ENCODE results near the gene EPHA8. TPM values are rescaled to one million over a fixed set of nuclear protein-coding genes. Genes with fewer than 3 reads are reported as not detected.

Gene EPHA8
- total and polyA plus RNA-seq, 4 donors, result not detected

DNA sequence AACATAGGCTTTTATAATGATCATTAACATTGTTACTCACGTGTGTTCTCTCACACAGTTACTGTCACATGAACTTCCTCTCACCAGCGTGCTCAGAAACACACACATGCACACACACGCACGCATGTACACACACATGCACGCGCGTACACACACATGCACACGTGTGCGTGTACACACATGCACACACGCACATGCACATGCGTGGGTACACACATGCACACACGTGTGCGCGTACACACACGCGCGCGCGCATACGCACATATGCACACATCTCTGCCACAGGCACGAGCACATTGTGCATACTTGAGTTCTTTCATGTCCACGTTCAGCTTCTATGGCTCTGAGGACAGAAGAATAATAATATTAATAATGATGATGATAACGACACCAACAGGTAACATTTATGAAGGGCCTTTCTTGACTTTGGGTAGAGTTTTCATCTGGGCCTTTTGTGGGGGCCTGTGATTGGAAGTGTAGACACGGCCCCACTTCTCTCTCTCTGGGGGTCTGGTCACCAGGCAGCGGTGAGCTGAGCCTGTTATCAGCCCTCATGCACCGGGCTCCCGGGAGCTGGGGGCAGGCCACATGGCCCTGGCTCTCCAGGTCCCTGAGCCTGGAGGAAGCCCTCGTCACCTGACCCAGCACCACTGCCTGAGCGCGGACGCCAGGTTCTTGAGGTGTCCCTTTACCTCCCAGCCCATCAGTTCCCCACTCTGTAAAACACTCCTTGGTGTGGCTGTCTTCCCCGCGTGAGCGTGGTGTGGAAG is 7.0 kb downstream of the EPHA8 start:
- peaks cover 0 to 6% (median 1%) of the 10 kb centered on the region in 4 donors for H3K27me3 ChIP-seq (ENCODE audit: control insufficient read depth in 4 of 4, insufficient read depth in 4 of 4, low read length in 3 of 4)
- H3K27ac ChIP-seq (ENCODE audit: low read depth in 1 of 2, low read length in 2 of 2), result no peak overlapping the region
- TF ChIP-seq TAF1 (conservative IDR thresholded peaks at IDR 0.05) (no peak), HNF4G (IDR thresholded peaks at IDR 0.05) (no peak), FOXA1 (IDR thresholded peaks at IDR 0.05) (no peak), RXRA (IDR thresholded peaks at IDR 0.05) (no peak), YY1 (IDR thresholded peaks at IDR 0.05) (no peak), NR2F2 (IDR thresholded peaks at IDR 0.05) (no peak), FOXA2 (IDR thresholded peaks at IDR 0.05) (no peak), HNF4A (conservative IDR thresholded peaks at IDR 0.05) (no peak), RAD21 (IDR thresholded peaks at IDR 0.05) (no peak), EGR1 (IDR thresholded peaks at IDR 0.05; ENCODE audit: low read depth in 2 of 2) (no peak), GABPA (IDR thresholded peaks at IDR 0.05 in 1 of 2, conservative IDR thresholded peaks at IDR 0.05 in 1 of 2) (no peak), JUND (IDR thresholded peaks at IDR 0.05) (no peak), SP1 (IDR thresholded peaks at IDR 0.05) (no peak)
- TF ChIP-seq, protein P1, sequence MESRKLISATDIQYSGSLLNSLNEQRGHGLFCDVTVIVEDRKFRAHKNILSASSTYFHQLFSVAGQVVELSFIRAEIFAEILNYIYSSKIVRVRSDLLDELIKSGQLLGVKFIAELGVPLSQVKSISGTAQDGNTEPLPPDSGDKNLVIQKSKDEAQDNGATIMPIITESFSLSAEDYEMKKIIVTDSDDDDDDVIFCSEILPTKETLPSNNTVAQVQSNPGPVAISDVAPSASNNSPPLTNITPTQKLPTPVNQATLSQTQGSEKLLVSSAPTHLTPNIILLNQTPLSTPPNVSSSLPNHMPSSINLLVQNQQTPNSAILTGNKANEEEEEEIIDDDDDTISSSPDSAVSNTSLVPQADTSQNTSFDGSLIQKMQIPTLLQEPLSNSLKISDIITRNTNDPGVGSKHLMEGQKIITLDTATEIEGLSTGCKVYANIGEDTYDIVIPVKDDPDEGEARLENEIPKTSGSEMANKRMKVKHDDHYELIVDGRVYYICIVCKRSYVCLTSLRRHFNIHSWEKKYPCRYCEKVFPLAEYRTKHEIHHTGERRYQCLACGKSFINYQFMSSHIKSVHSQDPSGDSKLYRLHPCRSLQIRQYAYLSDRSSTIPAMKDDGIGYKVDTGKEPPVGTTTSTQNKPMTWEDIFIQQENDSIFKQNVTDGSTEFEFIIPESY (IDR thresholded peaks at IDR 0.05), result no peak
- TF ChIP-seq, protein P2, sequence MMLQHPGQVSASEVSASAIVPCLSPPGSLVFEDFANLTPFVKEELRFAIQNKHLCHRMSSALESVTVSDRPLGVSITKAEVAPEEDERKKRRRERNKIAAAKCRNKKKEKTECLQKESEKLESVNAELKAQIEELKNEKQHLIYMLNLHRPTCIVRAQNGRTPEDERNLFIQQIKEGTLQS (IDR thresholded peaks at IDR 0.05), result no peak
- TF ChIP-seq, protein P3, sequence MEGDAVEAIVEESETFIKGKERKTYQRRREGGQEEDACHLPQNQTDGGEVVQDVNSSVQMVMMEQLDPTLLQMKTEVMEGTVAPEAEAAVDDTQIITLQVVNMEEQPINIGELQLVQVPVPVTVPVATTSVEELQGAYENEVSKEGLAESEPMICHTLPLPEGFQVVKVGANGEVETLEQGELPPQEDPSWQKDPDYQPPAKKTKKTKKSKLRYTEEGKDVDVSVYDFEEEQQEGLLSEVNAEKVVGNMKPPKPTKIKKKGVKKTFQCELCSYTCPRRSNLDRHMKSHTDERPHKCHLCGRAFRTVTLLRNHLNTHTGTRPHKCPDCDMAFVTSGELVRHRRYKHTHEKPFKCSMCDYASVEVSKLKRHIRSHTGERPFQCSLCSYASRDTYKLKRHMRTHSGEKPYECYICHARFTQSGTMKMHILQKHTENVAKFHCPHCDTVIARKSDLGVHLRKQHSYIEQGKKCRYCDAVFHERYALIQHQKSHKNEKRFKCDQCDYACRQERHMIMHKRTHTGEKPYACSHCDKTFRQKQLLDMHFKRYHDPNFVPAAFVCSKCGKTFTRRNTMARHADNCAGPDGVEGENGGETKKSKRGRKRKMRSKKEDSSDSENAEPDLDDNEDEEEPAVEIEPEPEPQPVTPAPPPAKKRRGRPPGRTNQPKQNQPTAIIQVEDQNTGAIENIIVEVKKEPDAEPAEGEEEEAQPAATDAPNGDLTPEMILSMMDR (IDR thresholded peaks at IDR 0.05; ENCODE audit: low read depth, low read length, missing input control), result no peak
- TF ChIP-seq, protein P4, sequence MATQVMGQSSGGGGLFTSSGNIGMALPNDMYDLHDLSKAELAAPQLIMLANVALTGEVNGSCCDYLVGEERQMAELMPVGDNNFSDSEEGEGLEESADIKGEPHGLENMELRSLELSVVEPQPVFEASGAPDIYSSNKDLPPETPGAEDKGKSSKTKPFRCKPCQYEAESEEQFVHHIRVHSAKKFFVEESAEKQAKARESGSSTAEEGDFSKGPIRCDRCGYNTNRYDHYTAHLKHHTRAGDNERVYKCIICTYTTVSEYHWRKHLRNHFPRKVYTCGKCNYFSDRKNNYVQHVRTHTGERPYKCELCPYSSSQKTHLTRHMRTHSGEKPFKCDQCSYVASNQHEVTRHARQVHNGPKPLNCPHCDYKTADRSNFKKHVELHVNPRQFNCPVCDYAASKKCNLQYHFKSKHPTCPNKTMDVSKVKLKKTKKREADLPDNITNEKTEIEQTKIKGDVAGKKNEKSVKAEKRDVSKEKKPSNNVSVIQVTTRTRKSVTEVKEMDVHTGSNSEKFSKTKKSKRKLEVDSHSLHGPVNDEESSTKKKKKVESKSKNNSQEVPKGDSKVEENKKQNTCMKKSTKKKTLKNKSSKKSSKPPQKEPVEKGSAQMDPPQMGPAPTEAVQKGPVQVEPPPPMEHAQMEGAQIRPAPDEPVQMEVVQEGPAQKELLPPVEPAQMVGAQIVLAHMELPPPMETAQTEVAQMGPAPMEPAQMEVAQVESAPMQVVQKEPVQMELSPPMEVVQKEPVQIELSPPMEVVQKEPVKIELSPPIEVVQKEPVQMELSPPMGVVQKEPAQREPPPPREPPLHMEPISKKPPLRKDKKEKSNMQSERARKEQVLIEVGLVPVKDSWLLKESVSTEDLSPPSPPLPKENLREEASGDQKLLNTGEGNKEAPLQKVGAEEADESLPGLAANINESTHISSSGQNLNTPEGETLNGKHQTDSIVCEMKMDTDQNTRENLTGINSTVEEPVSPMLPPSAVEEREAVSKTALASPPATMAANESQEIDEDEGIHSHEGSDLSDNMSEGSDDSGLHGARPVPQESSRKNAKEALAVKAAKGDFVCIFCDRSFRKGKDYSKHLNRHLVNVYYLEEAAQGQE (IDR thresholded peaks at IDR 0.05), result no peak
- TF ChIP-seq, protein P5, sequence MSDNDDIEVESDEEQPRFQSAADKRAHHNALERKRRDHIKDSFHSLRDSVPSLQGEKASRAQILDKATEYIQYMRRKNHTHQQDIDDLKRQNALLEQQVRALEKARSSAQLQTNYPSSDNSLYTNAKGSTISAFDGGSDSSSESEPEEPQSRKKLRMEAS (IDR thresholded peaks at IDR 0.05), result no peak
- no peak overlapping the region for H3K9ac ChIP-seq (ENCODE audit: low read depth in 1 of 2, low read length in 2 of 2)
- WGBS, result 86% methylated on average over 34 of the region's 34 CpGs
- DNase-seq (ENCODE audit: low spot score), result no peak
- H3K4me3 ChIP-seq (ENCODE audit: low read depth in 1 of 3, low read length in 3 of 3), result no peak overlapping the region
- H3K4me1 ChIP-seq (ENCODE audit: control insufficient read depth in 4 of 4, insufficient read depth in 4 of 4, low read length in 3 of 4), result no peaks in the 10 kb centered on the region
- no peaks in the 10 kb centered on the region for H3K9me3 ChIP-seq (ENCODE audit: control insufficient read depth in 4 of 4, low read length in 3 of 4)
- H3K36me3 ChIP-seq (ENCODE audit: control insufficient read depth in 4 of 4, insufficient read depth in 3 of 4, low read depth in 1 of 4, low read length in 3 of 4), result no peaks in the 10 kb centered on the region

Measured in liver (tissue), 9 donors.